NCI-H2107 treated with DMSO at 0.1 percent for 48 hours (cell line): Measurements from ENCODE around the gene TBX4.

ENCODE experiments used
- DNase-seq: peaks from one replicate; lab custom pipeline; 2025; ENCODE audit not compliant: unreplicated experiment; lab: John Stamatoyannopoulos, UW

Gene TBX4

GRCh38 chr17:61464130-61464842 lies 12.1 kb downstream of the TBX4 start:
- no peak for DNase-seq

DNA sequence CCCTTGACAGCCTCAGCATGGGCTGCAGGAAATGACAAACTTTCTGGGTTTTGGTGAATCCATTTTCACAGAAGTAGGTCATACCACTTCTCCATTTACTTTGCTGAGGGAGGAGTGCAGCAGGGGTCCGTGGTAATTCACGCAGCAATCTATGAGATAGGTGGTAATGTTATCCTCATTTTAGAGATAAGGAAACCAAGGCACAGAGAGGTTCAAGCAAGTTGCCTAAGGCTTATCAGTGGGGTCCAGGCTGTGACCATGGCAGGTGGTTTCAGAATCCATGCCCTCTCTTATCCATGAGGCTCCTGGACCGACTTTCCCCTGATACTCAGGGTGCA lies 12.6 kb downstream of the TBX4 start:
- DNase-seq = no peak

DNA sequence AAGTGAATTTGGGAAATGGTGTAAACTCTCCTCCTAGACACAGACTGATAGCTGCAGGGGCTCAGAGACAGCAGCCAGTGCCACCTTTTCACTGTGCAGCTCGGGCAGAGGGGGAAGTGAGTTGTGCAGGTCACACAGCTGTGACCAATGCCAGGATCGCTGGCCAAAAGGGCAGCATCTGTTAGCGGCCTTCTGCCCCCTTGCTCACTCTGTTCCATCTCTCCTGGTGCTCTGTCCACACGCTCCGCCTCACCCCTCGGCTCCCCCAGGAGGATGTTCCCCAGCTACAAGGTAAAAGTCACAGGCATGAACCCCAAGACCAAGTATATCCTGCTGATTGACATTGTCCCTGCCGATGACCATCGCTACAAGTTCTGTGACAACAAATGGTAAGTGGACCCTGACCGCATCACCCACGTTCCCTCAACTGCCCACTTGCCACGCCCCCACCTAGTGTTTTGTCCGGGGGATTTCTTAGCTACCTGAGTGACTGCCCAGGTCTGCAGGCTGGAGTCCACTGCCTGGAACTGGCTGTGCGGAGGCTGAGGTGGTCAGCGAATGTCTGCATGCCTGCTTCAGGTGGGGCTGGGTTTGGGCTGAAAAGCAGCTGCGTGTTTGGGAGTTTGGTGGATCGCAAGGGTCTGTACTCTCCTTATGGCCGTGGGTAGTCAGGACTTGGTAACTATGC lies 13.5 kb downstream of the TBX4 start:
- DNase-seq = no peak

- no peak for DNase-seq
Observed at GRCh38 chr17:61466246-61466645, 14.0 kb downstream of the TBX4 start.

DNA sequence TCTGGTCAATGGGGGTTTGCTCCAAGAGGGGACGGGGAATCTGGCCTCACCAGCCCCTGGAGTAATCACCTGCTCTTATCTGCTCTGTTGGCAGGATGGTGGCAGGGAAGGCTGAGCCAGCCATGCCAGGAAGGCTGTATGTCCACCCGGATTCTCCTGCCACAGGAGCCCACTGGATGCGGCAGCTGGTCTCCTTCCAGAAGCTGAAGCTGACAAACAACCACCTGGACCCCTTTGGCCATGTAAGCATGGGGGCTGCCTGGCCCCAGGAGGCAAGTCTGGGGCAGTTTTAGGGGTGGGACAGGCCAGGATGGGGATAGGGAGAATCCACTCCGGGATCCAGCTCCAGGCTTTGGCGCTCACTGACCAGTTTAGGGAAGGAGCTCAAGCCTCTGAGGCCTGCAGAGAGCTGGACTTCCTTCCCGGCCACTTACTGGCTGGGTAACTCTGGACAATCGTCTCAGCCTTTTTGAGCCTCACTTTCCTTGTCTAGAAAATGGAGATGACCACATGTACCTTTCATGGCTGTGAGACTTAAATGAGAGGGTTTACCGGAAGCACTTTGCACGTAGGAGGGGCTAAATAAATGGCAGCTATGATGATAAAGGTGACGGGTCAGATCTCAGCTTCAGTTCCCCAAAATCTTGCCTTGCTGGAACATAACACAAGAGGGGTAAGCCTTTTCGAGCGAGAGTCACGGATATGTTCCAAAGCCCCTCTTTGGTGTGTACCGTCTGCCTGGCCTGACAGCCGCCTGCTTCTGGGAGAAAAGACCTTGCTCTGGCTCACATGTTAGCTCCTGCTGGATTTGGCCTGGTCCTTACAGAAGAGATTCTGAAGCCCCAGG lies 15.4 kb downstream of the TBX4 start:
- DNase-seq = no peak

DNA sequence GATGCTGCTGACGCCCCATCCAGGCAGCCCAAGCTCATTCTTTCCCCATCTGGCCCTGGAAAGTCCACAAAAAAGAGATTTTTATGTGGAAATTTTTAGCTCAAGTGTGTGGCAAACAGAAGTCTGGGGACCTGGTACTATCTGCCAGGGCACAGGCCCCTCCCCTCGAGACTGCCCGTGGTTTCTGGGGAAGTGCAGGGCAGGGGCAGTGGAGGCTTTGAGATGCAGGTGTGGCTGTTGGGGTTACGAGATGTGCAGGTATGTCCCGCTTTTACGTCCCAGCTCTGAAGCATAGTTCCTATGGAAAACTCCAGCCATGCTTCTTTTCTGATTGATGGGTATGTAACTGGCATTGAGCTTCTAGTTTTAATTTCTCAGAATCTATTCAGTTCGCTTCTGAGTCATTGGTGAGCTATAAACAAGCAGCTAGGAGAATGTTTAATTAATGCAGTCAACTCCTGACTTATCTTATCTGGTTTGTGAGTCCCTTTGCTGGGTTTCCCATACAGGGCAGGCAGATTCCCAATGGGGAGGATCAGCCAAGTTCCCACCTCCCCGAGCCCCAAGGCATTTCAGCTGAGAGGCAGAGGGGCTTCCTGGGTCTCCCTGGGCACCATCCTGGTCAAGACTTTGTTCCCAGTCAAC lies 16.2 kb downstream of the TBX4 start:
- no peak for DNase-seq

GRCh38 chr17:61469474-61469873 lies 17.3 kb downstream of the TBX4 start:
- DNase-seq = no peak

GRCh38 chr17:61469949-61470348 lies 17.7 kb downstream of the TBX4 start:
- no peak for DNase-seq

DNA sequence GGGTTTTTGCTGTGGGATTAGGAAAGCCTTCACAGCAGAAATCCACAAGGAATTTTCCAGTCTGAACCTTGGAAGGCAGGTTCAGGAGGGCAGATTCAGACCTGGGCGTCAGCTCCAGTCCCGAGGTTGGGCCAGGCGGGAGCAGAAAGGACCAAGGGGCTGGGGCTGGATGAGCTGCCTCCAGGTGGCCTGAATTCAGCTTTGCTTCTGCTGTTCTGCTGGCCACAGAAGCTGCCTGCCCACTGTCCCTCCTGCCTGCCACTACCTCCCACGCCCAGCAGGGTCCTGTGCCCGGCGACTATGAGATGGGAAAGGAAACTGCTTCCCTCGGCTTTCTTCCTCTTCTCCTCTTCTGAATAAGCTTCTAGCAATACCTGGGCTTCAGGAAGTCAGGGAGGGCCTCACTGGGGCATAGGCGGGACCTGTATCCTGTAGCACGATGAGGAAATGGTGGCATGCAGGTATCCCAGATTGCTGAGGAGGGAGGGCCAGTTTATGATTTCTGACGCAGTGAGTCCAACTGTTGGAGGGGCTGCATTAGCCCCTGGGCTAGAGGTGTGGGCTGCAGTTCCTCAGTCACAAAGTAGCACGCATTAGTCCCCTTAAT lies 18.4 kb downstream of the TBX4 start:
- no peak for DNase-seq

DNA sequence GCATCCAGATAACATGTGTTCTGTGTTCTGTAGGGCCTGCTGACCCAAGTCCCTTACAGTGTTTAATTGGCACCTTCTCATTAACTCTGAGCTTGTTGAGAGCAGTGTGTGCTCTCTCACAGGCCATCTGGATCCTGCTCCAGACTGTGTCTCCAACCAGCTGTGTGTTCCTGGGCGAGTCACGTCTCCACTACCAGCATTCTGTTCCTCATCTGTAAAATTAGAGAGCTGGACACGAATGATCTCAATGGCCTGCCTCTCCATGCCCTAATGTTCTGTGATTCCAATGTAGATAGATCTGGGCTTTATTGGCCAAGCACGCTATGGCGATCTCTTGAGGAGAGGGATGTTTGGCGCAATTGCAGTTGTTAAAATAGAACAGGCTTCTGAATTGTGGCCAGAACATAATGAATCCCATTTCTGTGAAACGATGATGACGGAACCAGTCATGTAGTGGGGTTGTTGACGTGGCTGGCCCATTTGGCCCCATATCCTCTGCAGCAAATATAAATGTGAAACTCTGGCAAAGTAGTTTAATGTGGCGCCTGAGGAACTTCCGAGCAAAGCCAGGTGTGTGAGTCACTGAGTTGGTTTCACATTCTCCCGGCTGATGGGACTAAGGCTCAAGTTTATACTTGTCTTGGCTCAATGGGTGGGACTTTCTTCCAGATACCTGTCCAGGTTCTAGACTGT lies 22.2 kb downstream of the TBX4 start:
- no peak for DNase-seq

DNA sequence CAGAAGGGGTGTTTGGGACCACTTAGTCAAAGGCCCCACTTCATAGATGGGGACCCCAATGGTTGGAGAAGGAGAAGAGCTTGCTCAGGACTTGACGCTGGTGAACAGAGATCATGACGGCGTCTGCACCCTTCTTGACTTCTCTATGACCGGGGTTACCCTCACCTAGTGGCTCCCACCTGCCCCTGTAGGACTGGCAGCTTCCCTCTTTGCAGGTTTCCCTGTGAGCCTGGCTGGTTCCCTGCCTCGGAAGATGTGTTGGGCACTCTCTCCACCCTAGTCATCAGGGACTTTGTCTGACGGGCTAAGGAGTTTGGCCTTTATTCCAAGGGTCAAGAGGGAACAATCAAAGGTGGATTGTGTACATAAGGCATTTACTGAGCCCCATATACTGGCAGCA lies 22.7 kb downstream of the TBX4 start:
- no peak for DNase-seq

DNA sequence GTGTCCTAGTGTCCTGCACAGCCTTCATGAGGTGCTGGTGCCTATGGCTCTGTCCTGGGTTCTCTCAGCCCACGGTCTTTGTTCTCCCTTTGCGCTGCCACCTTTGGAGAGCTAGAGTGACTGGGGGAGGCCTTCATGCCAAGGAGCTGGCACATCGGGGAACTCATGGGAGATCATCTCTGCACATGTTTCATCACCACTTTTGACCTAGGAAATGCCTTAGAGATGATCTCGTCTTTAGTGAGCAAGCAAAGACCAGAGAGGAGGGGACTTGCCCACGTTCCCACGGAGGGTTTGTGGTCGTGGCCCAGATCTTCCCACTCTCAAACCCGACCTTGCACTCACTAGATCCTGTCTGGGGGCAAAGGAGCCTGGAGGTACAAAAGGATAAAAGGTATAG lies 23.5 kb downstream of the TBX4 start:
- no peak for DNase-seq

DNA sequence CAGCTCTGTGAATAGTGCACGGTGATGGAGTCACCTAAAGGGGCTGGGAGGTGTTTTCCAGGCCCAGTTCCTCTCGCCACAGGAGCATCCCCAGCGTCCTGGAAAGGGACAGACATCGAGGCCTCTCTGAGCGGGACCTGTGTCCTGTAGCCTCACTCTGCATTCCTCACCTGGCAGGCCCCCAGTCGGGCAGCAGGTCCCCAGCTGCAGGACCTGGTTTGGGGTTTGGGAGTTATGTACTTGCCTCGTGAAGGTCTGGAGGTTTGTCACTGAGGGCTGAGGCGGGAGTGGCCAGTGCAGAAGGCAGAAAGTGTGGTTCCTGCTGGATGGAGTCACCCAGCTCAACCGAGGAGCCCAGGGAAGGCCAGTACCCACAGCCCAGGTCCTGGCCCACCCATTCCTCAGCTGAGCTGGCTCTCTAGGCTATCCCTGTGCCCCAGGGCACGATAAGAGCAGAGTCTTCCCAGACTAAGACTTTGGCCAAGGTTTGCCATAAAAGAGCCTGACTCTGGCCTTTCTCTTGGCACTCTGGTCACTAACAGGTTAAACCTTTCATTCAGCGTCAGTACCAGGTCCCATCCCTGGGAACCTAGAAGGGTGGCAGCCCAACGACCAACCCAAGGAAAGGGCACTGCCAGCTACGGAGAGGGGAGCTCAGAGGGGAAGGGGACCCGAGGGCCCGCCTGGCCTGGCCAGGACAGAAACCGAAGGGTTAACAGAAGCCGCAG lies 24.4 kb downstream of the TBX4 start:
- DNase-seq = no peak

- DNase-seq = no peak
Observed at GRCh38 chr17:61477204-61477834, 25.1 kb downstream of the TBX4 start.

- DNase-seq = no peak
Observed at GRCh38 chr17:61478026-61478789, 26.0 kb downstream of the TBX4 start.

GRCh38 chr17:61478790-61479492 lies 26.7 kb downstream of the TBX4 start:
- DNase-seq = no peak

DNA sequence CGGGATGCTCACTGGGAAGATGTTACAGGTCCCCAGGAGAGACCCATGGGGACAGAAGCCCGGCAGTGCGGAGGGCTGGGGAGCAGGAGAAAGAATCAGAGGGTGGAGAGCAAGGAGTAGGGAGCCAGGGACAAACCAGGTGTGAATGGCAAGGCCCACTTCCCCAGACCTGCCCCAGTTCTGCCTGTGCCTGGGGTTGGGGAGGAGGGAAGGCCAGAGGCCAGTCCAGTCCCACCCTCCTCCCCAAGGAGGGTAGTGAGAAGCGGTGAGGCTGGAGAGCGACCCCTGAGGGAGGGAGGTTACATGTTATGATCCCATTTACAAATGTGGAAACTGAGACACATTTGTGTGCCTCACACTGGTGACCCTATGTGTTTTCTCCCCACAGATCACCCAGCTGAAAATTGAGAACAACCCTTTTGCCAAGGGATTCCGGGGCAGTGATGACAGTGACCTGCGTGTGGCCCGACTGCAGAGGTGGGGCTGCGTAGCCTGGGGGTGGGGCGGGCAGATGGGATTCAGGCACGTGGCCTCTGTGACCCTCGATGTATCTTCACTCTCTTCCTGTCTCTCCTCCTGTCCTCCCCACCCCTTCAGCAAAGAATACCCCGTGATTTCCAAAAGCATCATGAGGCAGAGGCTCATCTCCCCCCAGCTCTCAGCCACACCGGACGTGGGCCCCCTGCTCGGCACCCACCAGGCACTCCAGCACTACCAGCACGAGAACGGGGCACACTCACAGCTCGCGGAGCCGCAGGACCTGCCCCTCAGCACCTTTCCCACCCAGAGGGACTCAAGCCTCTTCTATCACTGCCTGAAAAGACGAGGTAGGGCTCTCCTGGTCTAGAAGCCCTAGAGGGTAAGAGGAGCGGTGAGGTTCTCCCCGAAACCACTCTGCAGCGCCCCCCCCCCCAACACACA lies 27.5 kb downstream of the TBX4 start:
- DNase-seq = no peak
